ENCODE results near the gene SLC29A2.

- TF ChIP-seq CTCF (IDR thresholded peaks at IDR 0.05; ENCODE audit: low read depth, low read length, missing input control) (no peak), MAX (IDR thresholded peaks at IDR 0.05) (no peak), FOXA1 (IDR thresholded peaks at IDR 0.05) (no peak), JUND (IDR thresholded peaks at IDR 0.05) (no peak), SP1 (IDR thresholded peaks at IDR 0.05) (peak; percentile 50), ZBTB33 (IDR thresholded peaks at IDR 0.05) (no peak)
- TF ChIP-seq, protein P1, sequence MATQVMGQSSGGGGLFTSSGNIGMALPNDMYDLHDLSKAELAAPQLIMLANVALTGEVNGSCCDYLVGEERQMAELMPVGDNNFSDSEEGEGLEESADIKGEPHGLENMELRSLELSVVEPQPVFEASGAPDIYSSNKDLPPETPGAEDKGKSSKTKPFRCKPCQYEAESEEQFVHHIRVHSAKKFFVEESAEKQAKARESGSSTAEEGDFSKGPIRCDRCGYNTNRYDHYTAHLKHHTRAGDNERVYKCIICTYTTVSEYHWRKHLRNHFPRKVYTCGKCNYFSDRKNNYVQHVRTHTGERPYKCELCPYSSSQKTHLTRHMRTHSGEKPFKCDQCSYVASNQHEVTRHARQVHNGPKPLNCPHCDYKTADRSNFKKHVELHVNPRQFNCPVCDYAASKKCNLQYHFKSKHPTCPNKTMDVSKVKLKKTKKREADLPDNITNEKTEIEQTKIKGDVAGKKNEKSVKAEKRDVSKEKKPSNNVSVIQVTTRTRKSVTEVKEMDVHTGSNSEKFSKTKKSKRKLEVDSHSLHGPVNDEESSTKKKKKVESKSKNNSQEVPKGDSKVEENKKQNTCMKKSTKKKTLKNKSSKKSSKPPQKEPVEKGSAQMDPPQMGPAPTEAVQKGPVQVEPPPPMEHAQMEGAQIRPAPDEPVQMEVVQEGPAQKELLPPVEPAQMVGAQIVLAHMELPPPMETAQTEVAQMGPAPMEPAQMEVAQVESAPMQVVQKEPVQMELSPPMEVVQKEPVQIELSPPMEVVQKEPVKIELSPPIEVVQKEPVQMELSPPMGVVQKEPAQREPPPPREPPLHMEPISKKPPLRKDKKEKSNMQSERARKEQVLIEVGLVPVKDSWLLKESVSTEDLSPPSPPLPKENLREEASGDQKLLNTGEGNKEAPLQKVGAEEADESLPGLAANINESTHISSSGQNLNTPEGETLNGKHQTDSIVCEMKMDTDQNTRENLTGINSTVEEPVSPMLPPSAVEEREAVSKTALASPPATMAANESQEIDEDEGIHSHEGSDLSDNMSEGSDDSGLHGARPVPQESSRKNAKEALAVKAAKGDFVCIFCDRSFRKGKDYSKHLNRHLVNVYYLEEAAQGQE (IDR thresholded peaks at IDR 0.05): peak; percentile 86
Measured at GRCh38 chr11:66344550-66345315, 26.8 kb downstream of the SLC29A2 start, which contains the start of gene BRMS1.

Data from liver (tissue), 3 donors.